HG03066 (cell line): ENCODE results near the gene NOP56.

Experiments used
- ATAC-seq: cut with Tn5 transposase; IDR thresholded peaks from one replicate; pipeline ENCODE4 v1.9.1; 2021; ENCODE audit warnings: low read depth; ENCODE audit not compliant: unreplicated experiment

NOP56 gene

DNA sequence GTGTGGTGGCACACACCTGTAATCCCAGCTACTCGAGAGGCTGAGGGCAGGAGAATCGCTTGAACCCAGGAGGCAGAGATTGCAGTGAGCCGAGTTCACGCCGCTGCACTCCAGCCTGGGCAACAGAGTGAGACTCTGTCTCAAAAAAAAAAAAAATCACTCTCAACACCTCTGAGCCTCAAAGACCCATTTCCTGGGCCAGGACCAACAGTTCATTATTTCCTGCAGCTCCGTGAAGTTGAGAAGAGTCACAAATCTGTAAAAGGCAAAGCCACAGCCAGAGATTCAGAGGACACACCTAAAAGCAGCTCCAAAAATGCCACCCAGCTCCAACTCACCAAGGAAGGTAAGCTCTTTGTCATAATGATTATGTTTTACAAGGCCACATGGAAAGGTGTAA is 15.2 kb upstream of the NOP56 start:
- ATAC-seq: no peak

DNA sequence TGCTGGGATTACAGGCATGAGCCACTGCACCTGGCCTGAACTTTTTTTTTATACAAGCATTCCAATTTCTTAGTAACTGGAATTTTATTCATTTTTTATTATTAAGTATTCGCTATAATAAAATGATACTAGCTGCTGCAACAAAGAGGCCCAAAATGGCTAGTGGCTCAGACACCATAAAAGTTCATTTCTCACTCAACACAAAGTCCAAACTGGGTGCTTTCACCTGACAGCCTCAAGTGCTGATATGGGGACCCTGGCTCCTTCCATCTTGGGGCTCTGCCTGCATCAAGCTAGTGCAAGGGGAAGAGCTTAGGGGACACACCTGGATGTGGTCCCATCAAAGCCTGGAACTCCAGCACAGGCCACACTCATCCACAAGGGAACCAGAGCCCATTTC is 12.2 kb upstream of the NOP56 start:
- no peak for ATAC-seq

DNA sequence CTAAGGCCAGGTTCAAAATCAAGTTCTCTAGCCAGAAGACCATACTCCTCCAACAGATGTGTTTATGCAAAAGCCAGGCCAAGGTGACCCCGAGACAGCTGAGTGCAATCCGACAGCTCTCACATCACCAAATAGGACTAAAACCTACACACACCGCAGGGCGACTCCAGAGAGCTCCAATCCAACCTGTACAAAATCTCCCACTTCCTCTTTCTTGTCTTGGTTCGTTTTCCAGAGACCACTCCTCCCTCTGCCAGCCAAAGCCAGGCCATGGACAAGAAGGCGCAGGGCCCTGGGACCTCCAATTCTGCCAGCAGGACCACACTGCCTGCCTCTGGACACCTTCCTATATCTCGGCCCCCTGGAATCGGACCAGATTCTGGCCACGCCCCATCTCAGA is 11.5 kb upstream of the NOP56 start:
- ATAC-seq: no peak

DNA sequence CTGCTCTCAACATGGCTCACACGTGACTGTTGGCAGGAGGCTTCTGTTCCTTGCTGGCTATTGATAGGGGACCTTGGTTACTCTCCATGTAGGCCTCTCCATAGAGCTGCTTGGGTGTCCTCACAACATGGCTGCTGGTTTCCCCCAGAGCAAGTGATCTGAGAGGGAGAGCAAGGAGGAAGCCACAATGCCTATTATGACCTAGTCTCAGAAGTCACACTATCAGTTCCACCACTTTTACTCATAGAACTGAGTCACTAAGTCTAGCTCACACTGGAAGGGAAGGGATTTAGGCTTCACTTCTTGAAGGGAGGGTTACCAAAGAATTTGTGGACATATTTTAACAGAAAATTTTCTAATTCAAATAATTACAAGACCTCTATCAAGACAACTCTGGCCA is 8.7 kb upstream of the NOP56 start:
- no peak for ATAC-seq

DNA sequence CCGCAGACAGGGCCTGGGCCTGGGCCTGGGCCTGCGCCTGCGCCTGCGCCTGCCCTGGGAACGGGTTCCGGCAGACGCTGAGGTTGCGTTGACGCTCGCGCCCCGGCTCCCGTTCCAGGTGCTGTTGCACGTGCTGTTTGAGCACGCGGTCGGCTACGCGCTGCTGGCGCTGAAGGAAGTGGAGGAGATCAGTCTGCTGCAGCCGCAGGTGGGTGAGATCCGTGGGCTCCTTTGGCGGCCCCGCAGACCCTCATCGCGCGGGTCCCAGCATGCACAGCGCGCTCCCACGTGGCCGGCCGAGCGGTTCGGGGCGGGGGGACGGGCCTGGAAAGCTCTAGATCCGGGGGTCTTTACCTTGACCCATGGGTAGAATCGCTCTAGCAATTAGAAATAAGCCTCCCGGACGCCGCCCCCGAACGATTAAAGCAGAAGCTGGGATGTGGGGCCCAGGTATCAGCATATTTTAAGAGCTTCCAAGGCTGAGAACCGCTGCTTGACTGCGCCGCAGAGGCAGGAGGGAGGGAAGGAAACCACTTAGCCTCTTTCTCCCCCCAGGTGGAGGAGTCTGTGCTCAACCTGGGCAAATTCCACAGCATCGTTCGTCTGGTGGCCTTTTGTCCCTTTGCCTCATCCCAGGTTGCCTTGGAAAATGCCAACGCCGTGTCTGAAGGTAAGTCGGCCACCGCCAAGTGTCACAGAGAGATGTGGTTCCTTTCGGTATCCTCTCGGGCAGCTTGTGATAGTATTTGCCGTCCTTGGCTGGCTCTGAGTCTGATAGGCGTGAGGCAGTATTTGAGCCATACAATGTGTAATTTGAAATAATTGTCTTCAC is 508 bp downstream of the NOP56 start:
- ATAC-seq: peak; percentile 47

DNA sequence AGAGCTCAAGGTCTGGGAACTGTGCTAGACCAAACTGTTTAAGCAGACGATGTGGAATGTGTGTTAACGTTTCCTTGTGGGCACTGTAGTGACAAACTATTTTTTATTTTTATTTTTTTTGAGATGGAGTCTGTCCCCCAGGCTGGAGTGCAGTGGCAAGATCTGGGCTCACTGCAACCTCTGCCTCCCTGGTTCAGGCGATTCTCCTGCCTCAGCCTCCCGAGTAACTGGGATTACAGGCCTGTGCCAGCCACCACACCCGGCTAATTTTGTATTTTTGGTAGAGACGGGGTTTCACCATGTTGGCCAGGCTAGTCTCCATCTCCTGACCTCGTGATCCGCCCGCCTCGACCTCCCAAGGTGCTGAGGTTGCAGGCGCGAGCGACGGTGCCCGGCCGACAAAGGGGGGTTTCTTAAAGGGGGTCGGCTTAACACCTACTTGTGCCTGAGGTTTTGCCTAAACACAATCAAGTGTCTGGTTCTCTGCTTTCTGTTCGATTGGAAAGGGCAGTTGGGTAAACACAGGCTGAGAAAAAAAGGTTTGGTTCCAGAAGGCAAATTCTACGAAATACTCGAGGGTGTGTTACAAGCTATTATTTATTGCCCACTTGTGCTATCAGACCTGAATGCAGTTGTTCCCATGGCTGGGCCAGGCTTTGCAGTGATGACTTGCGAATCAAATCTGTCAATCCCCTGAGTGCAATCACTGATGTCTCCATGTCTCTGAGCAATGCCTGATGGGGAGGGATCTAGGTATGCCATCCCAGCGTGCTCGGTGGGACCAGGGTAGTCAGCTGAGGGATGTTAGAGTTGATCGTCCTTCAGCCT is 1.3 kb downstream of the NOP56 start:
- no peak for ATAC-seq

DNA sequence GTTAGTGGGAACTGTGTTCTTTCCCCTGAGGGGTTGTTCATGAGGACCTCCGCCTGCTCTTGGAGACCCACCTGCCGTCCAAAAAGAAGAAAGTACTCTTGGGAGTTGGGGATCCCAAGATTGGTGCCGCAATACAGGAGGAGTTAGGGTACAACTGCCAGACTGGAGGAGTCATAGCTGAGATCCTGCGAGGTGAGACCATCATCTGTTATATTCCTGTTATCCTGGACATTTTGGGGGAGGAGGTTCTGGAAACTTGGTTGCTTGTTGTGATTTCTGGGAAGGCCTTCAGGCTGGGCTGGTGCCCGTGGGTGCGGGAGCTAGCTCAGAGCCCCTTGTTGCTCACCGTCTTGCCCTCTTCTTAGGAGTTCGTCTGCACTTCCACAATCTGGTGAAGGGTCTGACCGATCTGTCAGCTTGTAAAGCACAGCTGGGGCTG is 2.0 kb downstream of the NOP56 start:
- no peak for ATAC-seq

DNA sequence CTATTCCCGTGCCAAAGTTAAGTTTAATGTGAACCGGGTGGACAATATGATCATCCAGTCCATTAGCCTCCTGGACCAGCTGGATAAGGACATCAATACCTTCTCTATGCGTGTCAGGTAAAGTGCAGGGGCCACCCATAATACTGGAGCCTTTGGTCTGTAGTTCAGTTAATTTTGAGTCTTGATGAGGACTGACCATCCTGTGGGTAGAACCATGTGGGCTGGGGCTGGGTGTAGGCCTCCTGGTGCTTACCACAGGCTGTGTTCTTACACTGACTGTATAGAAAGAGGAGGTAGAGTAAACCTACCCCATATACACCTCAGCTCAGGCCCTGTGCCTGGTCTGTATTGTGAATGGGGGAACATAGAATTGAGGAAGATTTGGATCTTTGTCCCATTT is 2.4 kb downstream of the NOP56 start:
- ATAC-seq: no peak

DNA sequence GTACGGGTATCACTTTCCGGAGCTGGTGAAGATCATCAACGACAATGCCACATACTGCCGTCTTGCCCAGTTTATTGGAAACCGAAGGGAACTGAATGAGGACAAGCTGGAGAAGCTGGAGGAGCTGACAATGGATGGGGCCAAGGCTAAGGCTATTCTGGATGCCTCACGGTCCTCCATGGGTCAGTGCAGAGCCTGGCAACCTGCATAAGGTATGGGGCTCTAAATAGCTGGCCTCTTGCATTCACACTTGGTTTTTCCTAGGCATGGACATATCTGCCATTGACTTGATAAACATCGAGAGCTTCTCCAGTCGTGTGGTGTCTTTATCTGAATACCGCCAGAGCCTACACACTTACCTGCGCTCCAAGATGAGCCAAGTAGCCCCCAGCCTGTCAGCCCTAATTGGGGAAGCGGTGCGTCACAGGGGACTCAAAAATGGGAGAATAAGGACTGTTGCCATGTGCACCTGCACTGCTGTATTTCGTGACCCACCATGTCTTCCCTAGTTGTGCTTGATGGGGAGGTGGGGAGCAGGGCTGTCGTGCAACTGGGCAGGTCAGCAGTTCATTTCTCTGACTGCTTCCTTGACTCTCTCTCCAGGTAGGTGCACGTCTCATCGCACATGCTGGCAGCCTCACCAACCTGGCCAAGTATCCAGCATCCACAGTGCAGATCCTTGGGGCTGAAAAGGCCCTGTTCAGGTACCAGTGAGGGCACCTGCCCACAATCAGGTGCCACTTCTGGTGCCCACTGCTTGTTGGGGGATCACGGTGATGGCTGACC is 3.1 kb downstream of the NOP56 start:
- ATAC-seq: no peak

DNA sequence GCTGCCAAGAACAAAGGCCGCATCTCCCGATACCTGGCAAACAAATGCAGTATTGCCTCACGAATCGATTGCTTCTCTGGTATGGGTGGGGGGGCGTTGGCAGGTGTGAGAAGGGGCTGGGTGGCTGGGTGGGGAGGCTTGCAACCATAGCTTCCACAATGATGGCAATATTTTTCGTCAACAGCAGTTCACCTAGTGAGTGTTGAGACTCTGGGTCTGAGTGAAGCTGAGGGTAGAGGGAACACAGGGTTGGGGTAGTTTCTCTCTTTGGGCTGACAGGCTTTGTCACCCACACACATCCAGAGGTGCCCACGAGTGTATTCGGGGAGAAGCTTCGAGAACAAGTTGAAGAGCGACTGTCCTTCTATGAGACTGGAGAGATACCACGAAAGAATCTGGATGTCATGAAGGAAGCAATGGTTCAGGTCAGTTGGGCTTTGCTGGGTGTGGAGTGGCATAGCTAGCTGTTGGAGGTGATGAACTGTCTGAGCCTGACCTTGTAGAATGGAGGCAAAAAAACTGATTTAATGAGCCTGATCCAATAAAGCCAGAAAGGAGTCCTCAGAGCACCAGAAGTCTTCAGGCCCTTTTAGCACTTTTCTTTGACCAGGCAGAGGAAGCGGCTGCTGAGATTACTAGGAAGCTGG is 4.2 kb downstream of the NOP56 start:
- ATAC-seq: no peak

DNA sequence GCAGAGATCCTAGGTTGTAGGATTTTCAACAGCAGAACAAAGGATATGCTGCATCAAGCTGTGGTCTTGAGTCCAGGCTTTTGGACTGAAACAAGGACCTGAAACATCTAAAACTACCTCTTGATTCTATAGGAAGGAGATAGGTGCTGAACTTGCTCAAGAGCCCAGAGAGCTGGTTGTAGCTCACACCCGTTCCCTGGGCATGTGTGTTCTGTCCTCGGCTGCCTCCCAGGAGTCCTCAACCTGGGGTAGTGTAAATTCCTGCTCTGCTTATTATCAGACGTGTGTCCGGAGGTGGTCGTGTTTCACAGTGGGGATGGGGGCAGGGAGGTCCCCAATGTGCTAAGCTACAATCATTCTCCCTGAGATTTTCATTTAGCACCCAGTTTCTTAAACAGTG is 4.8 kb downstream of the NOP56 start:
- ATAC-seq: no peak

DNA sequence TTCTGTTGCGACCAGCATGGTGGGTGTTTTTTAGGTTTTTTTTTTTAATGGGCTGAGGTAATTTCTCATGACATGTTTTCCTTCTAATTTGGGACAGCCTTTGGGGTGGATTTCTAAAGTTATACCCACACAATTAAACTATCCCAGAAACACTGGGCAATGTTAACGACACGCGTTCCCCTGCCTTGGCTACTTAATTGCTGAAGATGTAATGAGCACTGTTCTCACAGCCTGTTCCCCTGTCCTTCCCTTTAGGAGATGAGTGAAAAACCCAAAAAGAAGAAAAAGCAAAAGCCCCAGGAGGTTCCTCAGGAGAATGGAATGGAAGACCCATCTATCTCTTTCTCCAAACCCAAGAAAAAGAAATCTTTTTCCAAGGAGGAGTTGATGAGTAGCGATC is 5.2 kb downstream of the NOP56 start:
- no peak for ATAC-seq

DNA sequence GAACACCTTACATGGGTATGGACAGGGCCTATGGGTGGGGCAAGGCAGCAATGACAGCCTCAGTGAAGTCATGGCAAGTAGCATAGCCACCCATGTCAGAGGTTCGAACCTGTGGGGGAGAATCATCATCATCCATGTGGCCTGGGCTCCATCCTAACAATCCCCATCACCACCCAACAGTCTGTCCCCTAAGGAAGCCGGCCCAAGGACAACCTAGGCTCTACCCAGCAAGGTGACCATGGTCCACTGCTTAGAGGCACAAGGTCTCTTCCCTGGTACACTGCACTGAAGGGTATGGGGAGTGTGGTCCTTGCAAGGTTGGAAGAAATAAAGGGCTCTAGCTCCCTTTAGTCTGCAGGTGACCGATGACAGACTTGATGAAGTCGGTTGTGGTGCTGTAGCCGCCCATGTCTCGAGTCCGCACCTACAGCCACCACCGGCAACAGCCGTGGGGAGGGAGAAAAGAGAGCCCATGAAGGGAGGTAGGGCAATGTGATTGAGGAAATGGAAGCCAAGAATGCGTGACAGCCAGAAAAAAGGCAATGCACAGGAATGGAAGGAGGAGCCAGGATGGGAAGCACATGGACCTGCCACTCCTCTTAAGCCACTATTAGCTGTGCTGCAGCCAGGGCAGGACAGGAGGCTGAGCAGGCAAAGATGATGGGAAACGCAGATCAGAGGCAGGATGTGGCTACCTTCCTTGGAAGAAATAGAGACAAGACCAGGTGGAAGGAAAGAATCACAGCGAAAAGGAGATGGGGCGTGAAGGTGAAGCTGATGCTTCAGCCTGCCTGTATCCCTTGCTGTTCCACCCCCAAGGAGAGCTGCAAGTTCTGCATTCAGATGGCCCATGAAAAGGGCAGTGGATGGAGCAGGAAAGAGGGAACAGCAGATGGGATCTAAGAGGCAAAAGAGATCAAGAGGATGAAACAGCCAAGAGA is 6.3 kb downstream of the NOP56 start:
- ATAC-seq: no peak

DNA sequence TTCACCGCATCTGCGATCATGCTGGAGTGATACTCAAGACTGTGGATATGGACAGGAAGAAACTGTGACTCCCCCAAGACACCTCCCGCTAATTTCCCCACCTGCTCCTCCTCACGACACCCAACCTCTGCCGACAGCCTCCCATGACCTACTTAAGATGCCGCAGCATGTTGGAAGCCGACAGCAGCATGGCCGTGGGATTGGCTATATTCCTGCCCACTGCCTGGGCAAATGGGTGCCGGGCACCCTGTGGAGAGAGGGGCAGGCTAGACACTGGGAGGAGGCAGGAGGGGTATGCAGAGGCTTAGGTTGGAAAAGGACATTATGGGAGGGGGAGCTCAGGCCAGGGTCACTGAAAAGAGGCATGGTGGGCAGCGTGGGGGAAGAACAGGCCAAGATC is 7.1 kb downstream of the NOP56 start:
- no peak for ATAC-seq

DNA sequence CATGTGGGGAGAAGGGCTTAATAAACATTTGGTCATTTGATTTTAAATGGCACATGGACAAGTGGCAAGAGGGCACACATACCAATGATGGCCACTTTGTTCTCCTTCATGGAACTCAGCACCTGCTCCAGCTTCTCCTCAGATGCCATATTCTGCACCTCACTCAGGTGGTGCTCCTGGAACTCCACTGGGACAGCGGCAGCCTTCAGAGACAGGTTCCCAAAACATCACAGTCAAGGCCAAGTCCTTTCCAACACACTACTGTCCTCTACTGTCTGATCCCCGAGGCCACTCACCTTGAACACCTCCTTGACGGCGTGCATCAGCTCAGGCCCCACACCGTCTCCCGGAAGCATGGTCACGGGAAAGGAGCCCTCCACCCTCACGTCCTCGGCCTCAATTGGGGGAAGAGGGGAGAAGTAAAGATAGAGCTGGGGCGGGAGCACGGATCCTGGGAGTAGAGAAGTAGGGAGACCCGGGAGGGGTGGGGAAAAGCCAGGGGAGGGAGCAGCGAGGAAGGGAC is 11.0 kb downstream of the NOP56 start:
- peak; percentile 13 for ATAC-seq

DNA sequence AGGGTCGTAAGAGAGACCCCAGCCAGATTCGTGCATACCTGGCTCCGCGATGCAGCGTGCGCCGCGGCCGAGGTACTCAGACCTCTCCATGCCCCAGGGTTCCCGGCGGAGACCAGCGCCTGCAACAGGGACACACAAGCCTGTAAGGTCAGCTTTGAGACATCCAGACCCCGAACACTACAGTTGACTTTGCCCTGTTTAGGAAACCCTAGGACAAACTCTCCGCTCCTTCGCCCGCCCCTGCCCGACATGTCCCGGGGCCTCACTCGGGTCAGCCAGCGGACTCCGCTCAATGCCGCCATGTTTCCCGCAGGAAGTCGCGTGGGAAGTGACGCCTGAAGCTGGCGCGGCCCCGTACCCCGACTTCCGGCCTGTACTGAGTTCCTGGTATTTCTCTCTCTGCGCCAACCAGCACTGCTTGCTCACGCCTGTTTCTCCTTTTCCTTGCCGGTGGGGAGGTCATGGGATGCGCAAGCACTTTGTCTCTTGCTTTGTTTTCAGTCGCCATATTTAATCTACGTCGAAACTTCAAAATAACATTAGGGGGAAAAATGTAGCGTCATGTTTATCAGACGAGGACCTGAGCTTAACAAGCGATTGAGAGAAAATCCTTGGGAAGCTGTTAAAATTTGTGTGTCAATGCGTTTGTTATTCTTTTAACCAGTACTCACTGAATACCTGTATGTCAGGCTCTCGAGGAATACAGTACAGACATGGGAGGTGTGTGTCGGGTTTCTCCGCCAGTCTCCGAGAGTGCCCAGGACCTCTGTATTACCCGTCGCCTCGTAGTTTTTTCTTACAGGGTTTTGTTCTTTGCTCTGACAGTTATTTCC is 11.7 kb downstream of the NOP56 start, which contains the start of gene IDH3B:
Gene IDH3B (minus strand): TSS at position 330 of the 833 bp plus-strand sequence. CDS start 28 bp downstream, at position 302.
- ATAC-seq: peak; percentile 87

DNA sequence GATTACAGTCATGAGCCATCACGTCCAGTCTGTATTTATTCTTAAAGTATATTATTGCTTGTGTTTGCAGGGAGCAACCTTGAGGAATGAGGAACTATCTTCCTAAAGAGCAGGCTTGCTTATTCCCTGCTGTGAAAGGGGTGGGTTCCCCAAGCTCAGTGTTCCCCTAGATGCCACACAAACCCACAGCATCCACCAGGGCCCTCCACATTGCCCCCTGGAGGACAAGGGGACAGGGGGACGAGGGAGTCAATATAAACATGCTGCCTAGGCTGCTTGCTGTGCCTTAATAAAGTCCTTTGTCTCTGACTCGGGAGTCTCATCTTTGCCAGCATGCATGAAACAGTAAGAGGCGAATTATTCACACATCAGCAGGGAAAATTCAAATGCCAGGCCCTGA is 19.5 kb downstream of the NOP56 start:
- no peak for ATAC-seq

DNA sequence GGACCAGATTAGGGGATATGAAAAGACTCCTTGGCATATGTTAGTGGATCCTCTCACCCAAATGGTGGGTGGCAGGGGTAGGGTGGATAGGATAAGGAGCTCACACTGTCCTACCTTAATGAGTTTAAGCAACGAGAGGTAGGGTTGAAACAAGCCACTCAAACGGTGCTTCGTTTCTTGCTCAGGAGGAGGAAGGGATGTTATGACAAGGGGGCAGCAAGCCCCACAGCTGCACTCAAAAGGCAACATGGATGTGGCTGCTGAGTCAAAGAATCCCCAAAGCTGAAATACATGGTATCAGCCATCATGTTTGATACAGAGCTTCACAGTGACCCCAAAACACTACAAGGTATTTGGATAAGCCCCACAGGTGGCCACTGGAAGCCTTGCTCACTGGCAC is 20.0 kb downstream of the NOP56 start:
- no peak for ATAC-seq
